ENCODE measurements around the gene PLB1.

PLB1 gene

DNA sequence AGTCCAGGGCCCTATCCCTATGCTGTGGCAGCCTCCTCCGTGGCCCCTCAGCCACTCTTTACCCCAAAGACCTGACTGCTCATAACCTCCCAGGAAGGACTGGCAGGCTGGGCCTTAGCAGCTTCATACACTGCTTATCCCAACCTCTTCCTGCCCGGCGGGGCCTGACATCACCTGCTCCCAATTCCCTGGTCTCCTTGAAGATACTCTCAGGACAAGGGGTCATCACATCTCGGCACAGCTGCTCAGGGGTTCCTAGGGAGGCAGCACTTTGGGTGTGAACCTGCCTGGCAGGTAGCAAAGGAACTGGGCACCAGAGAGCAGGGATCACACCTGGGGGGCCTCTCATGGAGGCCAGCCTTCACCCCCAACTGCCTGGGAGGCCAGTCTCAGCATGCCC is 68.5 kb downstream of the PLB1 start:
- TF ChIP-seq, protein P1, sequence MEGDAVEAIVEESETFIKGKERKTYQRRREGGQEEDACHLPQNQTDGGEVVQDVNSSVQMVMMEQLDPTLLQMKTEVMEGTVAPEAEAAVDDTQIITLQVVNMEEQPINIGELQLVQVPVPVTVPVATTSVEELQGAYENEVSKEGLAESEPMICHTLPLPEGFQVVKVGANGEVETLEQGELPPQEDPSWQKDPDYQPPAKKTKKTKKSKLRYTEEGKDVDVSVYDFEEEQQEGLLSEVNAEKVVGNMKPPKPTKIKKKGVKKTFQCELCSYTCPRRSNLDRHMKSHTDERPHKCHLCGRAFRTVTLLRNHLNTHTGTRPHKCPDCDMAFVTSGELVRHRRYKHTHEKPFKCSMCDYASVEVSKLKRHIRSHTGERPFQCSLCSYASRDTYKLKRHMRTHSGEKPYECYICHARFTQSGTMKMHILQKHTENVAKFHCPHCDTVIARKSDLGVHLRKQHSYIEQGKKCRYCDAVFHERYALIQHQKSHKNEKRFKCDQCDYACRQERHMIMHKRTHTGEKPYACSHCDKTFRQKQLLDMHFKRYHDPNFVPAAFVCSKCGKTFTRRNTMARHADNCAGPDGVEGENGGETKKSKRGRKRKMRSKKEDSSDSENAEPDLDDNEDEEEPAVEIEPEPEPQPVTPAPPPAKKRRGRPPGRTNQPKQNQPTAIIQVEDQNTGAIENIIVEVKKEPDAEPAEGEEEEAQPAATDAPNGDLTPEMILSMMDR (conservative IDR thresholded peaks at IDR 0.05; ENCODE audit: low read length): no peak
- H3K4me3 ChIP-seq (ENCODE audit: low read length): no peak overlapping the region
- no peak for DNase-seq (ENCODE audit: low read depth)

DNA sequence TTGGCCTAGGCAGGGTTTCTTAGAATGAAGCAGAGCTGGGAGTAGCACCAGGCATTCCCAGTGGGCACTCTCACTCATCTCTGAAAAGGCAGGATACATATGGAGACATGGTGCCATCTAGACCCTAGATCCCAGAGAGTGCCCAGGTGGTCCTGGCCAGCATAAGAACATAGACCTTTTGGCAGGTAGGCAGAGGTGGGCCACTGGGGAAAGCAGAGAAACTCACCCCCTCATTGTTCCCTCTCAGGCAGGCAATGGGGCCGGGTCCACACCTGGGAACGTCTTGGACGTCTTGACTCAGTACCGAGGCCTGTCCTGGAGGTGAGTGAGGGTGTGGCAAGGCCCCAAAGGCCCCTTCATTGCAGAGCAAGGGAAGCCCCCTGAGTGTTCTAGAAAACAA is 69.2 kb downstream of the PLB1 start:
- H3K4me3 ChIP-seq (ENCODE audit: low read length): no peak overlapping the region

DNA sequence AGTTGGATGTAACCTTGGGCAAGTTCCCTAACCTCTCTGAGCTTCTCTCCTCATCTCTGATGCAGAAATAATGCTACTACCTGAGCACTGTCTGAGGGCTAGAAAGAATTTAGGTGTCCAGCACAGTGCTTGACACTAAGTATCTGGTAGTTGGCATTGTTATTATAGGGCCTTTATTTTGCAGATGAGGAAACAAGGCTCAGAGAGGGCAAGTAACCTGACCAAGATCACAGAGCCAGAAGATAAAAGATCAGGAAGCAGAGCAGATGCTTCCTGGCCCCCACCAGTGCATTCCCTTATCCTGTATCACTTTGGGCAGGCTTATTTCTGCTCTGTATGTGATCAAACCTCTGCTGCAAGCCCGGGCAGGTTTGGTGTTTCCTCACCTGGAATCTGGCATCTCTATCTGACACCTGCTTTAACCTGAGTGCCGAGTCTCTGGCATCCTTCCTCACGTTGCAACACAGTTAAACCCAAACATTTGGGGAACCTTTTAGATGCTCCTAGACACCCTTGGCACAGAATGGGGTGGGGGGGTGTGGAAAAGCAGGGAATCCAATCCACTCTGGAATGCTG is 69.9 kb downstream of the PLB1 start:
- H3K4me3 ChIP-seq (ENCODE audit: low read length): peak overlapping the region; percentile 72; the same call in 1 of the 2 replicates
- DNase-seq (ENCODE audit: low read depth): no peak
- TF ChIP-seq, protein P1 (conservative IDR thresholded peaks at IDR 0.05; ENCODE audit: low read length): no peak

More for the DNA sequence above, 69.2 kb downstream of the PLB1 start:
- TF ChIP-seq, protein P1 (conservative IDR thresholded peaks at IDR 0.05; ENCODE audit: low read length): no peak
- DNase-seq (ENCODE audit: low read depth): no peak

DNA sequence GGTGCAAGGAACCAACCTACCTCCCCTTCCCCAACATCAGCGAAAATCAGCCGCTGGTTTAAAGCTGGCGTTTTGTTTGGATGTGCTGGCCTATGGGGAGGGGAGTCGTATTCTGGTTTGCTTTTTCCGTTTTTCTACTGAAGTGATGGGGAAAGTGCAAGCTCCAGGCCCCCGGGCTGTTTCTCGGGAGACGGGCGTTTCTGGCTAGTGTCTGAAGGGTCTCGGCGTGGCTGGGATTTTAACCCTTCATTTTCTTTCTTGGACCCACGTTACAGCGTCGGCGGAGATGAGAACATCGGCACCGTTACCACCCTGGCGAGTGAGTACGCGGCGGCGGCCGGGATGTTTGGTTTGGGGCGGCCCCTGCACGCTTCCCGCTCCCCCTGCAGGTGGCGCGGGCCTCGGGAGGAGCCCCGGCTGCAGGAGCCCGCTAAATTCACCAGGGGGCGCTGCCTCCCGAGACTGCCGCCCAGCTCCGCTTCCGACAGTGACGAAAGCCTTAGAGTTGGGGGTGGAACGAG is 70.7 kb downstream of the PLB1 start:
- TF ChIP-seq, protein P1 (conservative IDR thresholded peaks at IDR 0.05; ENCODE audit: low read length): peak; percentile 89
- peak; percentile 68 for DNase-seq (ENCODE audit: low read depth)
- H3K4me3 ChIP-seq (ENCODE audit: low read length): peak overlapping the region; percentile 72

DNA sequence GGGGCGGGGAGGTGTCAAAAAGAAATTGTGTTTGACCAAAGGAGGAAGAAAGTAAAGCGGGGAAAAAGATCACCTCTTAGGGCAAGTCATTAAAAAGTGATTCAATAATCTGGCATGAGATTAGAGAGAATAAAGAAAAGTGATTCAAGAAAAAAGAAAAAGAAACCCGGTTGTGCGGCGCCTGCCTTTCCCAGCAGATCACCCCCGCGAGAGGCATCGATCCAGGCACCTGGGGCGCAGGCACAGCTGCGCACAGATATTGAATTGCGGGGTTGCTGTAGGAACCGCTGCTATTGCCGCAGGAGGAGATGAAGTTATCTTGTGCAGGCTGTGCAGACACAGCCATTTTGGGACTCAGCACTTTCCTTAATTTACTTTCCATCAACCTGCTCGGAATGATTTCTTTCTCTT is 71.2 kb downstream of the PLB1 start:
- DNase-seq (ENCODE audit: low read depth): no peak
- TF ChIP-seq, protein P1 (conservative IDR thresholded peaks at IDR 0.05; ENCODE audit: low read length): no peak
- H3K4me3 ChIP-seq (ENCODE audit: low read length): peak overlapping the region; percentile 72

DNA sequence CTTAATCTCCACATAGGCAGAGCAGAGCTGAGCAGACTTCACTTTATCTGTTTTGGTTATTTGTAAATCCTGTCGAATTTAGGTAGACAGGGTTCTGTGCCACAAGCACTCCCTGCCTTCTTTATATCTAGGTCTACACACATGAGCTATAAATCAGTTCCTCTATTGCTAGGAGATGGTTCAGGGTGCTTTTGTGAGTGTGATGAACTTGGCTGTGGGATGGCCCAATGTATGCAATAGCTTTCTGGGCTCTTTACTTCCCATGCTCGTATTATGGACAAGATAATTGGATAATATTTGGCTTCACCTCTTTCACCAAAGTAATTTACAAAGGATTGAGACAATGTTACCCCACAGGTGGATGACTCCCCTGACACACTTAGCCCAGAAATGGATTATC is 72.2 kb downstream of the PLB1 start:
- no peak overlapping the region for H3K4me3 ChIP-seq (ENCODE audit: low read length)
- no peak for DNase-seq (ENCODE audit: low read depth)
- TF ChIP-seq, protein P1 (conservative IDR thresholded peaks at IDR 0.05; ENCODE audit: low read length): no peak

DNA sequence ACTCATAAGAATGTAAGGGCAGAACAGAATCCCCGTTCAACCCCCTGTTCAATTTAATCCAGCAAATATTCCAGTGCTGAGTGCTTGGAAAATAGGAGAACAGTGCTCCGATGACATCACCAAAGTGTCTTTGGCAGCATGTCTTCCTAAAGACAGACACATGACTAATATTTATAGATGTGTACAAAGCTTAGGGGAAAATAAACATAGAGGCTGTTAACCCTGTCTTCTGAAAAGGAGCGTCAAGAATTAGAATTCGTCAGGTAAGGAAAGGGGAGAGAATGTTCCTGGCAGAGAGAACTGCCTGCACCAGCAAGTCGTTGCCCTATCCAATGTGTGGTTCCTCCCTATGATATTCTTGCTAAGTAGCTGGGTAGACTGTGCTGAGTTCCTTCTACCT is 72.7 kb downstream of the PLB1 start:
- no peak overlapping the region for H3K4me3 ChIP-seq (ENCODE audit: low read length)
- no peak for DNase-seq (ENCODE audit: low read depth)
- TF ChIP-seq, protein P1 (conservative IDR thresholded peaks at IDR 0.05; ENCODE audit: low read length): no peak

Measured in AG10803 (cell line).